Astrocyte (in vitro differentiated cells and primary cell): ENCODE measurements around the gene TARS2.

Experiments
- CTCF ChIP-seq: IDR thresholded peaks from 2 replicates; pipeline ENCODE4 v1.5.1; 2011; ENCODE audit warnings: low read depth, mild to moderate bottlenecking, inconsistent platforms, low read length, moderate library complexity; ENCODE audit not compliant: insufficient read depth
- EZH2 ChIP-seq: IDR thresholded peaks from 2 replicates; pipeline ENCODE4 v1.6.1; 2012; ENCODE audit warnings: mild to moderate bottlenecking, low read length, inconsistent platforms; ENCODE audit not compliant: insufficient read depth

GRCh38 chr1:150530491-150531159 is 43.4 kb downstream of the TARS2 start:
- TF ChIP-seq CTCF = no peak
- no peak for TF ChIP-seq EZH2
